Activated CD4-positive, alpha-beta T cell treated with anti-CD3 and anti-CD28 coated beads, Interleukin-2, amount 50 U/mL, for 1 hour (primary cell): Measurements from ENCODE around the gene STING1.

Source experiments
- DNase-seq: peaks from one replicate; pipeline ENCODE4 v3.0.0-alpha.2; 2020

STING1 gene

DNA sequence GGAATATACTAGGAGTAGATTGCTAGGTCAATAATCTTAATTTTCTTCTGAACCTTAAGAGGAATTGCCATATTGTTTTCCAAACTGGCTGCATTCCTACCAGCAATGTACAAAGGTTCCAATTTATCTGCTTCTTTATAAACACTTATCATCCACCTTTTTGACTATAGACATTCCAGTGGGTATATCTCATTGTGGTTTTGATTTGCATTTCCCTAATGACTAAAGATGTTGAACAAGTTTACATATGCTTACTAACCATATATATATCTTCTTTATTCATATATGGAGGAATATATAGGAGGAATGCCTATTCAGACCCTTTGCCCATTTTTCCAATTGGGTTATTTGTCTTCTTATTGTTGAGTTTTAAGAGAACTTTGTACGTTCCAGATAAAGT, 50.9 kb downstream of the STING1 start:
- DNase-seq = no peak

DNA sequence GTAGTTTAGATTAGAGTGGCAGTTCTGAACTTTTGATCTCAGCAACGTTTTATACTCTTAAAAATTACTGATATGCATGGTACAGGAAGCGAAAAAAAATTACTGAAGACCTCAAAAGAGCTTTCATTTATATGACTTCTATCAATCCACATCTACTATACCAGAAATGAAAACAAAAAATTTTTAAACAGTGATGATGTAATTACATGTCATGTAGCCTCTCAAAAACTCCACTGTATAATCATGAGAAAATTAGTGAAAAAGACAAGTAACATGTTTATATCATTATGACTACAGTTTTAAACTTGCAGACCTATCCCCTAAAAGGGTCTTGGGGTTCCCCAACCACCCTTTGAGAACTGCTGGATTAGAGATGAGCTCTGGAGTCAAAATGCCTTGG, 52.5 kb downstream of the STING1 start:
- DNase-seq = no peak

DNA sequence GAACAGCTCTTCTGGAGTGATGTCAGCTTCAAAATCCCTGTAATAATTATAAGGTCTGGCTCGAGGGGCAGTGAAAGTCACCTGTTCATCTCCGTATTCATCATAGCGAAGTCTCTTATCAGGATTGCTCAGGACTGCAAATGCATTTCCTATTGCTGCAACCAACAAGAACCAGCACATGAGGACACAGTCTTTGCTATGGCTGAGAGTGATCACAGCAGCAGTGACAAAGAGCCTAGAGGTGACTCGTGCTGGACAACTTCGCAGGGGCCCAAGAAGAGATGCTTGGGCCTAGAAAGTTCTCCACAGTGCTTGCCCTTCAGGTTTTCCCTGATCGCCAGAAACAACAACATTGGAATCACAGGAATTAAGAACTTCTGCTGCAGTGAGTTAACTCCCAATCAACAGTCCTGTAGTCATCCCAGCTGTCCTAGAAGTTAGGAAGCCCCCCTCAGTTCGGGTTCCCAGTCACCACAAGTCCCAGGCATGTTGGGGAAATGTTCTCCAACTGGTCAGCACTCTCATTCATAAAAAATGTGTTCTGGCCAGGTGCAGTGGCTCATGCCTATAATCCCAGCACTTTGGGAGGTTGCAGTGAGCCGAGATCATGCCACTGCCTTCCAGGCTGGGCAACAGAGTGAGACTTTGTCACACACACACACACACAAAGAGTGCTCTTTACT, 56.2 kb downstream of the STING1 start:
- no peak for DNase-seq
